HepG2 (cell line): ENCODE measurements around the gene ACAD11. TPM values are rescaled to one million over a fixed set of nuclear protein-coding genes. Genes with fewer than 3 reads are reported as not detected.

Source experiments
- BCL6 ChIP-seq: IDR thresholded peaks from 2 replicates; pipeline ENCODE4 v1.6.1; 2016; ENCODE audit warnings: missing genetic modification reagents, missing compliant biosample characterization
- FOSL2 ChIP-seq: sonication (generic); formaldehyde crosslinking; IDR thresholded peaks from 2 replicates; pipeline ENCODE4 v1.4.0; 2020; ENCODE audit warnings: missing genetic modification reagents
- KDM4B ChIP-seq: sonication (generic); formaldehyde crosslinking; IDR thresholded peaks from 2 replicates; pipeline ENCODE4 v1.4.0; 2020; ENCODE audit warnings: missing genetic modification reagents
- NR1H2 ChIP-seq: sonication (generic); formaldehyde crosslinking; IDR thresholded peaks from 2 replicates; pipeline ENCODE4 v1.8.1; 2022; ENCODE audit warnings: low read depth, missing genetic modification reagents, borderline replicate concordance
- PAF1 ChIP-seq: IDR thresholded peaks from 2 replicates; pipeline ENCODE4 v1.6.1; 2016; ENCODE audit warnings: missing genetic modification reagents, missing compliant biosample characterization
- RFXAP ChIP-seq: sonication (generic); formaldehyde crosslinking; IDR thresholded peaks from 2 replicates; pipeline ENCODE4 v1.4.0; 2020; ENCODE audit warnings: missing genetic modification reagents, borderline replicate concordance
- RNF2 ChIP-seq: fragments of 450-650 bp; conservative IDR thresholded peaks from 2 replicates; pipeline ENCODE4 v1.6.1; 2016; ENCODE audit warnings: low read depth
- SNRNP70 ChIP-seq: fragments of 200-400 bp; formaldehyde crosslinking; IDR thresholded peaks from 2 replicates; pipeline ENCODE4 v1.6.1; 2017; ENCODE audit warnings: mild to moderate bottlenecking, low read depth, low read length, moderate library complexity
- SOX13 ChIP-seq, 3 experiments: fragments of 450-650 bp in 1 of 3; sonication (generic) in 1 of 3; formaldehyde crosslinking in 1 of 3; IDR thresholded peaks in 2 of 3; conservative IDR thresholded peaks in 1 of 3; 2 replicates each; pipeline versions ENCODE4 v1.5.0 to v1.6.1; 2016 to 2020; ENCODE audit warnings: antibody characterized with exemption in 1 of 3, mild to moderate bottlenecking in 1 of 3, missing compliant biosample characterization in 1 of 3, missing genetic modification reagents in 1 of 3, moderate library complexity in 1 of 3
- TEAD3 ChIP-seq: optimal IDR thresholded peaks from 2 replicates; pipeline ENCODE3; 2016; ENCODE audit warnings: borderline replicate concordance
- ZNF367 ChIP-seq: sonication (generic); formaldehyde crosslinking; IDR thresholded peaks from 2 replicates; pipeline ENCODE4 v1.4.0; 2020; ENCODE audit warnings: missing genetic modification reagents, borderline replicate concordance
- ZNF446 ChIP-seq: sonication (generic); formaldehyde crosslinking; IDR thresholded peaks from 2 replicates; pipeline ENCODE4 v1.5.0; 2020; ENCODE audit warnings: mild to moderate bottlenecking, missing genetic modification reagents
- ZNF552 ChIP-seq: sonication (generic); formaldehyde crosslinking; IDR thresholded peaks from 2 replicates; pipeline ENCODE4 v1.9.0; 2022; ENCODE audit warnings: missing genetic modification reagents, mild to moderate bottlenecking, borderline replicate concordance
- ZNF737 ChIP-seq: sonication (generic); formaldehyde crosslinking; IDR thresholded peaks from 2 replicates; pipeline ENCODE4 v1.5.0; 2020; ENCODE audit warnings: missing genetic modification reagents, mild to moderate bottlenecking, borderline replicate concordance
- ZNF839 ChIP-seq: sonication (generic); formaldehyde crosslinking; IDR thresholded peaks from 2 replicates; pipeline ENCODE4 v1.4.0; 2020; ENCODE audit warnings: missing genetic modification reagents, mild to moderate bottlenecking, borderline replicate concordance
- polyA plus RNA-seq, 8 experiments: library from polyadenylated mRNA; depleted of rRNA in 3 of 8; stranded (reverse) in 7 of 8; unstranded in 1 of 8; fragments of >200 nt; fragmentation: Illumina TruSeq in 4 of 8; extraction: Trizol in 4 of 8; gene quantifications; 2 replicates each; pipeline versions ENCODE4 v1.2.1 to v1.2.3, GENCODE V29; 2011 to 2016; ENCODE audit warnings: low read depth in 4 of 8, missing spikeins in 1 of 8, mixed read lengths in 1 of 8; ENCODE audit not compliant: insufficient read depth in 1 of 8
- total RNA-seq, 5 experiments: library from RNA; depleted of rRNA; stranded (reverse); fragments of >200 nt; fragmentation: Illumina TruSeq; extraction: Trizol; gene quantifications; 2 replicates each; pipeline ENCODE4 v1.2.3, GENCODE V29; 2016; ENCODE audit warnings: low read depth in 1 of 5
- TF ChIP-seq, protein P1 (sequence below): IDR thresholded peaks from 2 replicates; pipeline ENCODE4 v1.4.0; 2020; ENCODE audit warnings: mild to moderate bottlenecking, missing genetic modification reagents
- TF ChIP-seq, protein P2 (sequence below): sonication (generic); formaldehyde crosslinking; IDR thresholded peaks from 2 replicates; pipeline ENCODE4 v1.8.1; 2022; ENCODE audit warnings: mild to moderate bottlenecking, missing genetic modification reagents
- TF ChIP-seq, protein P3 (sequence below): IDR thresholded peaks from 2 replicates; pipeline ENCODE4 v1.6.1; 2016
- TF ChIP-seq, protein P4 (sequence below): sonication (generic); formaldehyde crosslinking; IDR thresholded peaks from 2 replicates; pipeline ENCODE4 v1.5.0; 2020; ENCODE audit warnings: missing genetic modification reagents
- TF ChIP-seq, protein P5 (sequence below): sonication (generic); formaldehyde crosslinking; conservative IDR thresholded peaks from 2 replicates; pipeline ENCODE4 v1.8.0; 2022; ENCODE audit warnings: low read depth, missing genetic modification reagents
- TF ChIP-seq, protein P6 (sequence below): IDR thresholded peaks from 2 replicates; pipeline ENCODE4 v1.6.1; 2016; ENCODE audit warnings: missing genetic modification reagents, missing compliant biosample characterization

Gene ACAD11
- total and polyA plus RNA-seq, 2 of the 13 experiments (the other 11 are each of a cell fraction or from before 2014, with no cell fraction given): 30.6 to 56.9 TPM

- TF ChIP-seq, protein P1, sequence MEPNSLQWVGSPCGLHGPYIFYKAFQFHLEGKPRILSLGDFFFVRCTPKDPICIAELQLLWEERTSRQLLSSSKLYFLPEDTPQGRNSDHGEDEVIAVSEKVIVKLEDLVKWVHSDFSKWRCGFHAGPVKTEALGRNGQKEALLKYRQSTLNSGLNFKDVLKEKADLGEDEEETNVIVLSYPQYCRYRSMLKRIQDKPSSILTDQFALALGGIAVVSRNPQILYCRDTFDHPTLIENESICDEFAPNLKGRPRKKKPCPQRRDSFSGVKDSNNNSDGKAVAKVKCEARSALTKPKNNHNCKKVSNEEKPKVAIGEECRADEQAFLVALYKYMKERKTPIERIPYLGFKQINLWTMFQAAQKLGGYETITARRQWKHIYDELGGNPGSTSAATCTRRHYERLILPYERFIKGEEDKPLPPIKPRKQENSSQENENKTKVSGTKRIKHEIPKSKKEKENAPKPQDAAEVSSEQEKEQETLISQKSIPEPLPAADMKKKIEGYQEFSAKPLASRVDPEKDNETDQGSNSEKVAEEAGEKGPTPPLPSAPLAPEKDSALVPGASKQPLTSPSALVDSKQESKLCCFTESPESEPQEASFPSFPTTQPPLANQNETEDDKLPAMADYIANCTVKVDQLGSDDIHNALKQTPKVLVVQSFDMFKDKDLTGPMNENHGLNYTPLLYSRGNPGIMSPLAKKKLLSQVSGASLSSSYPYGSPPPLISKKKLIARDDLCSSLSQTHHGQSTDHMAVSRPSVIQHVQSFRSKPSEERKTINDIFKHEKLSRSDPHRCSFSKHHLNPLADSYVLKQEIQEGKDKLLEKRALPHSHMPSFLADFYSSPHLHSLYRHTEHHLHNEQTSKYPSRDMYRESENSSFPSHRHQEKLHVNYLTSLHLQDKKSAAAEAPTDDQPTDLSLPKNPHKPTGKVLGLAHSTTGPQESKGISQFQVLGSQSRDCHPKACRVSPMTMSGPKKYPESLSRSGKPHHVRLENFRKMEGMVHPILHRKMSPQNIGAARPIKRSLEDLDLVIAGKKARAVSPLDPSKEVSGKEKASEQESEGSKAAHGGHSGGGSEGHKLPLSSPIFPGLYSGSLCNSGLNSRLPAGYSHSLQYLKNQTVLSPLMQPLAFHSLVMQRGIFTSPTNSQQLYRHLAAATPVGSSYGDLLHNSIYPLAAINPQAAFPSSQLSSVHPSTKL: peak; percentile 49; the same call in 1 of the 2 replicates
- TF ChIP-seq ZNF839 (no peak), ZNF737 (CRISPR knock-in tag) (no peak), RNF2 (no peak), FOSL2 (CRISPR knock-in tag) (no peak), NR1H2 (CRISPR knock-in tag) (no peak), RFXAP (CRISPR knock-in tag) (no peak), BCL6 (CRISPR knock-in tag) (peak; percentile 58), KDM4B (CRISPR knock-in tag) (no peak), PAF1 (CRISPR knock-in tag) (no peak), ZNF446 (CRISPR knock-in tag) (no peak), SNRNP70 (no peak), ZNF367 (no peak), SOX13 (IDR thresholded peaks at IDR 0.05) (no peak), SOX13 (CRISPR knock-in tag; conservative IDR thresholded peaks at IDR 0.05 in 1 of 2, IDR thresholded peaks at IDR 0.05 in 1 of 2) (peak in 1 of 2 experiments; percentile 53; a peak in 2 of 4 replicates), TEAD3 (CRISPR knock-in tag) (peak; percentile 70), ZNF552 (CRISPR knock-in tag) (no peak)
- TF ChIP-seq, protein P2, sequence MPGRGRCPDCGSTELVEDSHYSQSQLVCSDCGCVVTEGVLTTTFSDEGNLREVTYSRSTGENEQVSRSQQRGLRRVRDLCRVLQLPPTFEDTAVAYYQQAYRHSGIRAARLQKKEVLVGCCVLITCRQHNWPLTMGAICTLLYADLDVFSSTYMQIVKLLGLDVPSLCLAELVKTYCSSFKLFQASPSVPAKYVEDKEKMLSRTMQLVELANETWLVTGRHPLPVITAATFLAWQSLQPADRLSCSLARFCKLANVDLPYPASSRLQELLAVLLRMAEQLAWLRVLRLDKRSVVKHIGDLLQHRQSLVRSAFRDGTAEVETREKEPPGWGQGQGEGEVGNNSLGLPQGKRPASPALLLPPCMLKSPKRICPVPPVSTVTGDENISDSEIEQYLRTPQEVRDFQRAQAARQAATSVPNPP (CRISPR knock-in tag): no peak
- TF ChIP-seq, protein P3, sequence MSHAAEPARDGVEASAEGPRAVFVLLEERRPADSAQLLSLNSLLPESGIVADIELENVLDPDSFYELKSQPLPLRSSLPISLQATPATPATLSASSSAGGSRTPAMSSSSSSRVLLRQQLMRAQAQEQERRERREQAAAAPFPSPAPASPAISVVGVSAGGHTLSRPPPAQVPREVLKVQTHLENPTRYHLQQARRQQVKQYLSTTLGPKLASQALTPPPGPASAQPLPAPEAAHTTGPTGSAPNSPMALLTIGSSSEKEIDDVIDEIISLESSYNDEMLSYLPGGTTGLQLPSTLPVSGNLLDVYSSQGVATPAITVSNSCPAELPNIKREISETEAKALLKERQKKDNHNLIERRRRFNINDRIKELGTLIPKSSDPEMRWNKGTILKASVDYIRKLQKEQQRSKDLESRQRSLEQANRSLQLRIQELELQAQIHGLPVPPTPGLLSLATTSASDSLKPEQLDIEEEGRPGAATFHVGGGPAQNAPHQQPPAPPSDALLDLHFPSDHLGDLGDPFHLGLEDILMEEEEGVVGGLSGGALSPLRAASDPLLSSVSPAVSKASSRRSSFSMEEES: no peak
- TF ChIP-seq, protein P4, sequence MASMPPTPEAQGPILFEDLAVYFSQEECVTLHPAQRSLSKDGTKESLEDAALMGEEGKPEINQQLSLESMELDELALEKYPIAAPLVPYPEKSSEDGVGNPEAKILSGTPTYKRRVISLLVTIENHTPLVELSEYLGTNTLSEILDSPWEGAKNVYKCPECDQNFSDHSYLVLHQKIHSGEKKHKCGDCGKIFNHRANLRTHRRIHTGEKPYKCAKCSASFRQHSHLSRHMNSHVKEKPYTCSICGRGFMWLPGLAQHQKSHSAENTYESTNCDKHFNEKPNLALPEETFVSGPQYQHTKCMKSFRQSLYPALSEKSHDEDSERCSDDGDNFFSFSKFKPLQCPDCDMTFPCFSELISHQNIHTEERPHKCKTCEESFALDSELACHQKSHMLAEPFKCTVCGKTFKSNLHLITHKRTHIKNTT (CRISPR knock-in tag): no peak
- TF ChIP-seq, protein P5, sequence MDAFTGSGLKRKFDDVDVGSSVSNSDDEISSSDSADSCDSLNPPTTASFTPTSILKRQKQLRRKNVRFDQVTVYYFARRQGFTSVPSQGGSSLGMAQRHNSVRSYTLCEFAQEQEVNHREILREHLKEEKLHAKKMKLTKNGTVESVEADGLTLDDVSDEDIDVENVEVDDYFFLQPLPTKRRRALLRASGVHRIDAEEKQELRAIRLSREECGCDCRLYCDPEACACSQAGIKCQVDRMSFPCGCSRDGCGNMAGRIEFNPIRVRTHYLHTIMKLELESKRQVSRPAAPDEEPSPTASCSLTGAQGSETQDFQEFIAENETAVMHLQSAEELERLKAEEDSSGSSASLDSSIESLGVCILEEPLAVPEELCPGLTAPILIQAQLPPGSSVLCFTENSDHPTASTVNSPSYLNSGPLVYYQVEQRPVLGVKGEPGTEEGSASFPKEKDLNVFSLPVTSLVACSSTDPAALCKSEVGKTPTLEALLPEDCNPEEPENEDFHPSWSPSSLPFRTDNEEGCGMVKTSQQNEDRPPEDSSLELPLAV (CRISPR knock-in tag): no peak
- TF ChIP-seq, protein P6, sequence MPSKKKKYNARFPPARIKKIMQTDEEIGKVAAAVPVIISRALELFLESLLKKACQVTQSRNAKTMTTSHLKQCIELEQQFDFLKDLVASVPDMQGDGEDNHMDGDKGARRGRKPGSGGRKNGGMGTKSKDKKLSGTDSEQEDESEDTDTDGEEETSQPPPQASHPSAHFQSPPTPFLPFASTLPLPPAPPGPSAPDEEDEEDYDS: no peak
These were observed 121.5 kb downstream of the ACAD11 start (continued) for GRCh38 chr3:132538072-132538471.
